Immature natural killer cell (primary cell): Measurements from ENCODE around the gene GUCA1A. TPM values are rescaled to one million over a fixed set of nuclear protein-coding genes. Genes with fewer than 3 reads are reported as not detected.

Experiments used
- DNase-seq, 3 donors: peaks; one replicate each; pipeline ENCODE4 v3.0.0; 2022; ENCODE audit warnings: mixed read lengths in 1 of 3
- H3K27ac Mint-ChIP-seq, 6 donors: one replicate each; pipeline ENCODE4 v1.8.0; 2020; ENCODE audit warnings: mixed read lengths in 6 of 6, mild to moderate bottlenecking in 5 of 6, inconsistent platforms in 4 of 6, moderate library complexity in 3 of 6
- H3K27me3 Mint-ChIP-seq, 3 donors: one replicate each; pipeline ENCODE4 v1.8.0; 2020 to 2021; ENCODE audit warnings: low read depth in 3 of 3, mild to moderate bottlenecking in 3 of 3, mixed read lengths in 3 of 3, moderate library complexity in 3 of 3, inconsistent platforms in 1 of 3
- H3K36me3 Mint-ChIP-seq, 3 donors: one replicate each; pipeline ENCODE4 v1.8.0; 2020; ENCODE audit warnings: mixed read lengths in 3 of 3, inconsistent platforms in 2 of 3, mild to moderate bottlenecking in 2 of 3
- H3K4me1 Mint-ChIP-seq, 2 donors: one replicate each; pipeline ENCODE4 v1.8.0; 2020; ENCODE audit warnings: inconsistent platforms in 2 of 2, mild to moderate bottlenecking in 2 of 2, mixed read lengths in 2 of 2, moderate library complexity in 1 of 2
- H3K4me3 Mint-ChIP-seq, 5 donors: one replicate each; pipeline ENCODE4 v1.8.0; 2020; ENCODE audit warnings: mild to moderate bottlenecking in 5 of 5, mixed read lengths in 5 of 5, inconsistent platforms in 3 of 5, moderate library complexity in 3 of 5
- H3K9me3 Mint-ChIP-seq, 6 donors: one replicate each; pipeline ENCODE4 v1.8.0; 2020; ENCODE audit warnings: mild to moderate bottlenecking in 6 of 6, mixed read lengths in 6 of 6, inconsistent platforms in 4 of 6, moderate library complexity in 3 of 6
- polyA plus RNA-seq, 3 donors: library from polyadenylated mRNA; unstranded; fragments of 300-500 nt; fragmentation: Illumina TruSeq; gene quantifications; one replicate each; pipeline ENCODE4 v1.2.3, GENCODE V29; 2021

GUCA1A gene
- polyA plus RNA-seq, result not detected

GRCh38 chr6:42173101-42173500, at the start of gene GUCA1A:
GUCA1A (plus strand) TSS chr6:42173364; CDS start chr6:42173614, 250 bp downstream.
- no peak for DNase-seq
- H3K9me3 Mint-ChIP-seq, result no peaks in the 10 kb centered on the region
- peaks cover 2 to 5% (median 4%) of the 10 kb centered on the region in 3 donors for H3K27me3 Mint-ChIP-seq
- H3K4me1 Mint-ChIP-seq, result no peaks in the 10 kb centered on the region
- no peaks in the 10 kb centered on the region for H3K36me3 Mint-ChIP-seq
- H3K4me3 Mint-ChIP-seq, result no peak within 1 kb of the TSS
- H3K27ac Mint-ChIP-seq, result no peak within 1 kb of the TSS

- Mint-ChIP-seq H3K4me1 (no peaks in the 10 kb centered on the region), H3K27ac (peak overlapping the region in 1 of 6 donors; percentile 30), H3K4me3 (no peak overlapping the region), H3K36me3 (no peaks in the 10 kb centered on the region), H3K27me3 (peaks cover 0 to 4% (median 0%) of the 10 kb centered on the region in 3 donors), H3K9me3 (no peaks in the 10 kb centered on the region)
- no peak for DNase-seq
Measured at GRCh38 chr6:42123379-42124103, 49.6 kb upstream of the GUCA1A start.

GRCh38 chr6:42124223-42124836, 48.8 kb upstream of the GUCA1A start:
- Mint-ChIP-seq H3K9me3 (no peaks in the 10 kb centered on the region), H3K36me3 (no peaks in the 10 kb centered on the region), H3K4me3 (no peak overlapping the region), H3K27ac (no peak overlapping the region), H3K27me3 (peaks cover 0 to 4% (median 0%) of the 10 kb centered on the region in 3 donors), H3K4me1 (no peaks in the 10 kb centered on the region)
- DNase-seq, result no peak

GRCh38 chr6:42125231-42125630, 47.9 kb upstream of the GUCA1A start:
- Mint-ChIP-seq H3K9me3 (no peaks in the 10 kb centered on the region), H3K27ac (no peak overlapping the region), H3K4me1 (no peaks in the 10 kb centered on the region), H3K4me3 (no peak overlapping the region), H3K27me3 (peaks cover 0 to 4% (median 0%) of the 10 kb centered on the region in 3 donors), H3K36me3 (no peaks in the 10 kb centered on the region)
- DNase-seq, result no peak

GRCh38 chr6:42125663-42126062, 47.5 kb upstream of the GUCA1A start:
- H3K27me3 Mint-ChIP-seq, result peaks cover 0 to 4% (median 0%) of the 10 kb centered on the region in 3 donors

GRCh38 chr6:42128460-42129359, 44.5 kb upstream of the GUCA1A start:
- Mint-ChIP-seq H3K4me1 (no peaks in the 10 kb centered on the region), H3K27ac (no peak overlapping the region), H3K4me3 (no peak overlapping the region), H3K27me3 (peaks cover 0 to 2% (median 0%) of the 10 kb centered on the region in 3 donors), H3K36me3 (no peaks in the 10 kb centered on the region), H3K9me3 (no peaks in the 10 kb centered on the region)
- DNase-seq, result no peak

More at GRCh38 chr6:42125663-42126062, 47.5 kb upstream of the GUCA1A start:
- no peak overlapping the region for H3K4me3 Mint-ChIP-seq
- H3K27ac Mint-ChIP-seq, result no peak overlapping the region
- no peaks in the 10 kb centered on the region for H3K4me1 Mint-ChIP-seq
- H3K9me3 Mint-ChIP-seq, result no peaks in the 10 kb centered on the region
- DNase-seq, result no peak
- no peaks in the 10 kb centered on the region for H3K36me3 Mint-ChIP-seq

- Mint-ChIP-seq H3K36me3 (no peaks in the 10 kb centered on the region), H3K4me1 (no peaks in the 10 kb centered on the region), H3K9me3 (no peaks in the 10 kb centered on the region), H3K4me3 (no peak overlapping the region), H3K27me3 (peaks cover 0 to 2% (median 0%) of the 10 kb centered on the region in 3 donors), H3K27ac (no peak overlapping the region)
- no peak for DNase-seq
Measured at GRCh38 chr6:42129360-42129676, 43.8 kb upstream of the GUCA1A start.

- no peaks in the 10 kb centered on the region for H3K36me3 Mint-ChIP-seq
- H3K27ac Mint-ChIP-seq, result no peak overlapping the region
- DNase-seq, result no peak
- no peaks in the 10 kb centered on the region for H3K4me1 Mint-ChIP-seq
- no peak overlapping the region for H3K4me3 Mint-ChIP-seq
- no peaks in the 10 kb centered on the region for H3K27me3 Mint-ChIP-seq
- no peaks in the 10 kb centered on the region for H3K9me3 Mint-ChIP-seq
Measured at GRCh38 chr6:42131531-42131930, 41.6 kb upstream of the GUCA1A start.

GRCh38 chr6:42133926-42134325, 39.2 kb upstream of the GUCA1A start:
- DNase-seq, result no peak
- Mint-ChIP-seq H3K27ac (no peak overlapping the region), H3K4me3 (no peak overlapping the region), H3K4me1 (no peaks in the 10 kb centered on the region), H3K36me3 (no peaks in the 10 kb centered on the region), H3K9me3 (no peaks in the 10 kb centered on the region), H3K27me3 (peaks cover 0 to 1% (median 0%) of the 10 kb centered on the region in 3 donors)

- Mint-ChIP-seq H3K27me3 (peaks cover 0 to 3% (median 0%) of the 10 kb centered on the region in 3 donors), H3K27ac (no peak overlapping the region), H3K9me3 (no peaks in the 10 kb centered on the region), H3K4me1 (no peaks in the 10 kb centered on the region), H3K4me3 (no peak overlapping the region), H3K36me3 (no peaks in the 10 kb centered on the region)
- no peak for DNase-seq
Measured at GRCh38 chr6:42135161-42135560, 38.0 kb upstream of the GUCA1A start.

- no peak overlapping the region for H3K27ac Mint-ChIP-seq
- H3K9me3 Mint-ChIP-seq, result no peaks in the 10 kb centered on the region
- H3K27me3 Mint-ChIP-seq, result peaks cover 0 to 3% (median 0%) of the 10 kb centered on the region in 3 donors
- no peak for DNase-seq
- no peak overlapping the region for H3K4me3 Mint-ChIP-seq
- no peaks in the 10 kb centered on the region for H3K4me1 Mint-ChIP-seq
- no peaks in the 10 kb centered on the region for H3K36me3 Mint-ChIP-seq
Measured at GRCh38 chr6:42135722-42136121, 37.4 kb upstream of the GUCA1A start.

GRCh38 chr6:42136508-42137193, 36.5 kb upstream of the GUCA1A start:
- DNase-seq, result no peak
- H3K27me3 Mint-ChIP-seq, result peaks cover 0 to 3% (median 0%) of the 10 kb centered on the region in 3 donors
- H3K4me1 Mint-ChIP-seq, result peaks cover 0 to 2% of the 10 kb centered on the region in 2 donors
- H3K9me3 Mint-ChIP-seq, result no peaks in the 10 kb centered on the region
- no peaks in the 10 kb centered on the region for H3K36me3 Mint-ChIP-seq
- no peak overlapping the region for H3K4me3 Mint-ChIP-seq
- H3K27ac Mint-ChIP-seq, result no peak overlapping the region

- Mint-ChIP-seq H3K9me3 (no peaks in the 10 kb centered on the region), H3K27ac (no peak overlapping the region), H3K27me3 (peaks cover 0 to 3% (median 0%) of the 10 kb centered on the region in 3 donors), H3K36me3 (no peaks in the 10 kb centered on the region), H3K4me3 (no peak overlapping the region), H3K4me1 (peaks cover 0 to 2% of the 10 kb centered on the region in 2 donors)
- DNase-seq, result no peak
Measured at GRCh38 chr6:42137194-42137753, 35.9 kb upstream of the GUCA1A start.
